GM23338 (cell line): ENCODE data around the gene TPI1. TPM values are rescaled to one million over a fixed set of nuclear protein-coding genes. Genes with fewer than 3 reads are reported as not detected.
A peak's percentile ranks its signal among the peaks of the same experiment; 100 is the strongest.

Source experiments
- ATAC-seq: fragments of 200-7000 bp; cut with Tn5 transposase; 3 replicates; pipeline ENCODE4 v1.9.1; 2020
- DNase-seq: peaks from one replicate; pipeline ENCODE4 v3.0.0-alpha.2; 2015; ENCODE audit warnings: low spot score
- H2AFZ ChIP-seq: fragments of 200-600 bp; sonication (generic); 2 replicates; pipeline ENCODE4 v1.8.0; 2016; ENCODE audit warnings: antibody characterized with exemption, mild to moderate bottlenecking, moderate library complexity
- H3F3A ChIP-seq: fragments of 200-600 bp; sonication (generic); replicated peaks from 2 replicates; pipeline ENCODE4 v1.8.0; 2017; ENCODE audit warnings: antibody characterized with exemption, mixed run types, low read depth
- H3K27ac ChIP-seq: fragments of 200-600 bp; sonication (generic); 2 replicates; pipeline ENCODE4 v1.6.1; 2016; ENCODE audit warnings: low read depth
- H3K27me3 ChIP-seq: fragments of 200-600 bp; sonication (generic); 2 replicates; pipeline ENCODE4 v1.8.0; 2016; ENCODE audit warnings: mild to moderate bottlenecking, mixed run types, moderate library complexity; ENCODE audit not compliant: insufficient read depth
- H3K36me3 ChIP-seq: fragments of 200-600 bp; sonication (generic); 2 replicates; pipeline ENCODE4 v1.8.0; 2016; ENCODE audit warnings: mild to moderate bottlenecking; ENCODE audit not compliant: insufficient read depth
- H3K4me1 ChIP-seq: fragments of 200-600 bp; sonication (generic); 2 replicates; pipeline ENCODE4 v1.8.0; 2016; ENCODE audit warnings: mild to moderate bottlenecking, moderate library complexity; ENCODE audit not compliant: insufficient read depth
- H3K4me2 ChIP-seq: fragments of 200-600 bp; sonication (generic); 2 replicates; pipeline ENCODE4 v1.7.1; 2017; ENCODE audit warnings: mixed run types
- H3K4me3 ChIP-seq: fragments of 200-600 bp; sonication (generic); 2 replicates; pipeline ENCODE4 v1.6.1; 2016; ENCODE audit warnings: mixed run types
- H3K79me2 ChIP-seq: fragments of 200-600 bp; sonication (generic); replicated peaks from 2 replicates; pipeline ENCODE4 v1.8.0; 2017; ENCODE audit warnings: mild to moderate bottlenecking; ENCODE audit not compliant: insufficient read depth
- H3K9me2 ChIP-seq: fragments of 200-600 bp; sonication (generic); 2 replicates; pipeline ENCODE4 v1.8.0; 2017; ENCODE audit not compliant: insufficient read depth
- H4K20me1 ChIP-seq: fragments of 200-600 bp; sonication (generic); replicated peaks from 2 replicates; pipeline ENCODE4 v1.8.0; 2017; ENCODE audit warnings: mild to moderate bottlenecking; ENCODE audit not compliant: insufficient read depth
- H3K27ac Mint-ChIP-seq: 2 replicates; pipeline ENCODE4 v1.8.0; 2020; ENCODE audit warnings: inconsistent platforms, mild to moderate bottlenecking, moderate library complexity, mixed read lengths
- H3K27me3 Mint-ChIP-seq: 3 replicates; pipeline ENCODE4 v1.8.0; 2022; ENCODE audit warnings: low read depth, mild to moderate bottlenecking, moderate library complexity, mixed read lengths, inconsistent platforms; ENCODE audit not compliant: insufficient read depth, poor library complexity
- H3K36me3 Mint-ChIP-seq: 3 replicates; pipeline ENCODE4 v1.8.0; 2021; ENCODE audit warnings: low read depth, mild to moderate bottlenecking, inconsistent platforms, moderate library complexity, mixed read lengths
- H3K4me1 Mint-ChIP-seq: 3 replicates; pipeline ENCODE4 v1.8.0; 2020; ENCODE audit warnings: mild to moderate bottlenecking, inconsistent platforms, mixed read lengths
- H3K4me3 Mint-ChIP-seq: 3 replicates; pipeline ENCODE4 v1.8.0; 2021; ENCODE audit warnings: moderate library complexity, mild to moderate bottlenecking, inconsistent platforms, mixed read lengths
- H3K9me3 Mint-ChIP-seq: 3 replicates; pipeline ENCODE4 v1.8.0; 2020; ENCODE audit warnings: moderate library complexity, mild to moderate bottlenecking, inconsistent platforms, mixed read lengths
- EZH2 ChIP-seq: fragments of 200-600 bp; sonication (generic); IDR thresholded peaks from one replicate; pipeline ENCODE4 v1.8.0; 2017; ENCODE audit warnings: antibody characterized with exemption, mild to moderate bottlenecking, low read depth; ENCODE audit not compliant: unreplicated experiment
- JUNB ChIP-seq: IDR thresholded peaks from one replicate; pipeline ENCODE4 v1.6.1; 2016; ENCODE audit warnings: antibody characterized with exemption; ENCODE audit not compliant: unreplicated experiment
- NANOG ChIP-seq: IDR thresholded peaks from 2 replicates; pipeline ENCODE4 v1.6.1; 2016; ENCODE audit warnings: antibody characterized with exemption, borderline replicate concordance
- POLR2AphosphoS5 ChIP-seq: IDR thresholded peaks from 2 replicates; pipeline ENCODE4 v1.6.1; 2016; ENCODE audit warnings: antibody characterized with exemption, low read depth
- REST ChIP-seq: IDR thresholded peaks from one replicate; pipeline ENCODE4 v1.6.1; 2018; ENCODE audit warnings: antibody characterized with exemption; ENCODE audit not compliant: unreplicated experiment
- STAT1 ChIP-seq: IDR thresholded peaks from one replicate; pipeline ENCODE4 v1.6.1; 2016; ENCODE audit warnings: antibody characterized with exemption; ENCODE audit not compliant: unreplicated experiment
- ZNF114 ChIP-seq: fragments of 250-450 bp; sonication (Bioruptor Pico); IDR thresholded peaks from 2 replicates; pipeline ENCODE4 v1.5.0; 2020; ENCODE audit warnings: mild to moderate bottlenecking, moderate library complexity
- ZNF462 ChIP-seq: fragments of 250-450 bp; sonication (Bioruptor Pico); IDR thresholded peaks from 2 replicates; pipeline ENCODE4 v1.5.0; 2020; ENCODE audit warnings: mild to moderate bottlenecking, moderate library complexity
- polyA plus RNA-seq: library from polyadenylated mRNA; unstranded; fragments of >200 nt; fragmentation: Nextera tagmentation; extraction: Ambion mirVana; gene quantifications from 2 replicates; pipeline ENCODE4 v1.2.1, GENCODE V29; 2016
- total RNA-seq: library from RNA; depleted of rRNA; stranded (reverse); fragments of >200 nt; shearing (Covaris generic); gene quantifications from 2 replicates; pipeline ENCODE4 v1.2.3, GENCODE V29; 2014

Gene TPI1
- total and polyA plus RNA-seq, 2 experiments from 2014 or later, result 737 to 822 TPM

- TF ChIP-seq ZNF462 (CRISPR knock-in tag) (no peak), EZH2 (no peak)
Measured at GRCh38 chr12:6840330-6840729, 27.0 kb upstream of the TPI1 start (continued).

- Histone ChIP-seq H3K27ac (no peak within 1 kb of the TSS), H3K4me1 (peaks cover 5% of the 10 kb centered on the region; the same call in 1 of the 2 replicates), H3K4me3 (no peak within 1 kb of the TSS), H3K9me2 (no peaks in the 10 kb centered on the region), H3K79me2 (no peaks in the 10 kb centered on the region), H3K27me3 (no peaks in the 10 kb centered on the region), H3K4me2 (no peak within 1 kb of the TSS), H3F3A (peaks cover 2% of the 10 kb centered on the region; the same call in 1 of the 2 replicates), H4K20me1 (no peaks in the 10 kb centered on the region; the same call in 1 of the 2 replicates), H3K36me3 (peaks cover 13% of the 10 kb centered on the region), H2AFZ (no peak within 1 kb of the TSS)
- H3K27ac Mint-ChIP-seq, result no peak within 1 kb of the TSS
- peaks cover 18% of the 10 kb centered on the region for H3K4me1 Mint-ChIP-seq
- no peaks in the 10 kb centered on the region for H3K9me3 Mint-ChIP-seq
- ATAC-seq (no peak), DNase-seq (no peak)
- TF ChIP-seq JUNB, result no peak
- no peak for TF ChIP-seq ZNF114
- TF ChIP-seq STAT1, result no peak
- TF ChIP-seq POLR2AphosphoS5, result no peak
- TF ChIP-seq EZH2, result no peak
- TF ChIP-seq NANOG, result no peak
- no peak for TF ChIP-seq REST
- H3K27me3 Mint-ChIP-seq, result peaks cover 22% of the 10 kb centered on the region
- peak within 1 kb of the TSS; percentile 12; the same call in 1 of the 3 replicates for H3K4me3 Mint-ChIP-seq
- H3K36me3 Mint-ChIP-seq, result peaks cover 67% of the 10 kb centered on the region
Measured at GRCh38 chr12:6840761-6841515, 26.4 kb upstream of the TPI1 start, which contains the start of gene GNB3. Gene GNB3 (plus strand): TSS chr12:6840925. CDS start chr12:6841288, 363 bp downstream.
